ENCODE results near the gene COBLL1.

Gene COBLL1

GRCh38 chr2:164818149-164819136 lies 23.2 kb downstream of the COBLL1 start:
- no peak for DNase-seq (ENCODE audit: low read depth)

DNA sequence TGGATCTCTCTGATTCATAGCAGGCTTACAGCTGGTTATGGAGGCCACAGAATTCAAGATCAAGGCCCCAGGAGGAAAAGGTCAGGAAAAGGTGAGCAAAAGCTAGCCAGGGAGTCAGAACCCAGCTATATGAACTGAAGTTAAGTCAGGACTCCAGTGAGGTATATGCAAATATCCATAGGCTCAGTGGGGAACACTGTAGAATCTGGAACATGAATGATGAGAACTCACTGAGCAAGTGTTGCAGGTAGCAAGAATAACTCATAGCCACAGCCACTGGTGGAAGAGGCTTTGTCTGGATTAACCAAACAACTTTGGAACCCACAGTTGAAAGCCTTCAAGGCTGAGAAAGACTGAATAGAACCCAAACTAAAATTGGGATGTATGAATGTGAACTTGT lies 24.7 kb downstream of the COBLL1 start:
- no peak for DNase-seq (ENCODE audit: low read depth)

- no peak for DNase-seq (ENCODE audit: low read depth)
Observed at GRCh38 chr2:164816046-164816445, 25.6 kb downstream of the COBLL1 start.

- no peak for DNase-seq (ENCODE audit: low read depth)
Observed at GRCh38 chr2:164815071-164815793, 26.4 kb downstream of the COBLL1 start.

GRCh38 chr2:164813535-164813934 lies 28.1 kb downstream of the COBLL1 start:
- DNase-seq (ENCODE audit: low read depth) = no peak

DNA sequence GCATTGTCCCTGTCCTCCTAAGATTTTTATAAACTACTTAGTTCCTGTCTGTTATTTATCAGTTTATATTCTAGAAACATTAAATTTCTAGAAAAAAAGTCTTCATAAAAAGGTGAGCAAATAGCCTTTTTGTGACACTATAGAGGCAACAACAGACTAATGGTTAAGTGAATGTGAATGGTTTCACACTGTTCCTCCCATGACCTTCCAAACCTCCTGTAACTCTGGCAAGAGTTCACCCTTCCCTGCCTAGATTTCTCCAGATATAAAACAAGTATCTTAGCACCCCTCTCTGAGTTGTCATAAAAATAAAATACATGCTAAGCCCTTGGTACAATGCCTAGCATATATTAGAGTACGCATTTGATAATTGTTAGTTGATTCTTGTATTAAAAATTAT lies 29.2 kb downstream of the COBLL1 start:
- no peak for DNase-seq (ENCODE audit: low read depth)

DNA sequence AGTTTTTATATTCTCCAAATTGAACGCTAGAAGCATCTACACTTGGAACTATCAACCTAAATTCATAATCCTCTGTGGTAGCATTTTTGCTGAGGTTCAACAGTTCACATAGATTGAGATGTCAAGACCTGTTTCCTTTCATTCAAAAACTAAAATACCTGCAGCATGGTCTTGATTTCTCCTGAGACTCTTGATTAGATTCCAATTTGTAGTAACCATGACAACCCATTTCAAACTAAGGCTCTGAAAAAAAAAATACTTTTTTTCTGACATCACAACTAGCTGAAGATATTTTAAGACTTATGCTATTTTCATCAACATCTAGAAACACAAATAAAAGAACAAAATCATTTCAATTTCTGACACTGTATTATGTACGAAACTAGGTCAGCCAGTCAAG lies 29.8 kb downstream of the COBLL1 start:
- no peak for DNase-seq (ENCODE audit: low read depth)

DNA sequence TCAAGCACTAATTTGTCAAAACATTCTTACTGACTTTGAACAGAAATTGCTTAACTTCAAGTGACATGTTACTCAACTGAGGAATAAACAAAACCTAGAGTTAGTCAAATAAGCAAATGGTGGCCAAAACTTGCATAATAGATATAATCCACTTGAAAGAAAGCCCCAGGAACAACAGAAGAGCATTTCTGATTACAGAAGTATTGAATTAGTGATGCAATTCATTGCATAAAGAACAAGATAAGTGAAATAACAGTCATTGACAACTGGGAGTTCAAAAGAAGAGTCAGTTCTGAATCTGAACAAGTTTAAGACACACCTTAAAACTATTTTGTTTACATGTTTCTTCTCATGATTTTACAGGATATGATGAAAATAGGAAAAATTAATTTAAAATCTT lies 30.8 kb downstream of the COBLL1 start:
- DNase-seq (ENCODE audit: low read depth) = no peak

GRCh38 chr2:164808776-164809175 lies 32.8 kb downstream of the COBLL1 start:
- DNase-seq (ENCODE audit: low read depth) = no peak

DNA sequence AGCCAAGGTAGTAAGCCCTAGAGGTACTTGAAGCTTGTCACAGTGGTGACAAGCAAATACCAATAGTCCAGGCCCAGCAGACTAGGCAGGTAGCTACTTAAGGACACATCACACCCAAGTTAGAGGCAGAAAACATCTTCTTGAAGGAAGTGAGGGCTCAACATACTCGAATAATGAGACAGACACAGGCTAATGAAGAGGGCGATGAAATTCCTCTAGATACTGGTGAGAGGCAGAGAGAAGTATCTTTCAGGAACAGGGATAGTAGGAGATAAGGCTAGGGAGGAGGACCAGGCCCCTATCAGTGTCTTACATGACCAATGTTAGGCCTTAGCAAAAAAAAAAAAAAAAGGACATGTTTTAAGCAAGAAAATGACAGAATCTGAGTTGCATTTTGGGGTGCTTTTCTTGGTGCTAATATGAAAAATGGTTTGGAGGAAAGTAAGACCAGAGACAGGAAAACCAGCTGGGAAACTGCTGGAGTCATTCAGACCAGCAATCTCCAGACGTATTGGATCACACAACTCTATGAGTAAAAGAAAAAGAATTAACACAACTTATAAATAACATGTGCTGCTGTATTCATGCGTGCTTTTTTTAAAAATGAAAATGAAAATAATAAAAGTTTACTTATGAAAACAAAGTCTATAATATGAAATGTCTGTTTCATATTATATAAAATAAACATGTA lies 37.7 kb downstream of the COBLL1 start:
- no peak for DNase-seq (ENCODE audit: low read depth)

- no peak for DNase-seq (ENCODE audit: low read depth)
Observed at GRCh38 chr2:164802095-164802707, 39.4 kb downstream of the COBLL1 start.

DNA sequence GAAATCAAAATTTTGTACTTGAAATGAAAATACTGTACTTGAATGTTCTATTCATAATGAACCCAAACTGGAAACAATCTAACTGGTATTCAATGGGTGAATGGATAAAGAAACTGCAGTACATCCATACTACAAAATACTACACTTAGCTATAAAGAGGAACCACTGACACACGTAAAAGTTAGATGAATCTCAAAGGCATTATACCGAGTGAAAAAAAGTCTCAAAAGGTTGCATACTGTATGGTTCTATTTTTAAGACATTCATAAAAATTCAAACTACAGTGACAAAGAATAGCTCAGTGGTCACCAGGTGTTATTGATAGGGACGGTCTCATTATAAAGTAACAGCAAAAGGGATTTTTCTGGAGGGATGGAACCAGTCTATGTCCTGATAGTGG lies 41.1 kb downstream of the COBLL1 start:
- no peak for DNase-seq (ENCODE audit: low read depth)

DNA sequence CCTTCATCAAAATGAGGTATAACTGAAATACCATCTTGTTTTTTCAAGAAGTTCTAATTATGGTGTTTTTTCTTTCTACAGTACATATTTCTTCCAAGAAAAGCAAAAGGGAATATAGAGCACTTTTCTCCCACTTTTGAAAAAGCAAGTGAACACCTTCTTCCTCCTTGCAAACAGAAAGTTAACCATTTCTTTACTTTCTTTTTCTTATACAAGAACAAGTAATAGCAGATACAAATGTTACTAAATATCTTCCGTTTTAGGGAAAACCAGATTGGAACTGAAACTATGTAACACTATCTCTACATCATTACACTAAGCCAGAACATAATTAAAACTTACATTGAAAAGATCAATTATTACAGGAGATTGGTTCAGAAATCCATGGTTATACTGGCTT lies 44.0 kb downstream of the COBLL1 start:
- no peak for DNase-seq (ENCODE audit: low read depth)

GRCh38 chr2:164796999-164797398 lies 44.6 kb downstream of the COBLL1 start:
- DNase-seq (ENCODE audit: low read depth) = no peak

DNA sequence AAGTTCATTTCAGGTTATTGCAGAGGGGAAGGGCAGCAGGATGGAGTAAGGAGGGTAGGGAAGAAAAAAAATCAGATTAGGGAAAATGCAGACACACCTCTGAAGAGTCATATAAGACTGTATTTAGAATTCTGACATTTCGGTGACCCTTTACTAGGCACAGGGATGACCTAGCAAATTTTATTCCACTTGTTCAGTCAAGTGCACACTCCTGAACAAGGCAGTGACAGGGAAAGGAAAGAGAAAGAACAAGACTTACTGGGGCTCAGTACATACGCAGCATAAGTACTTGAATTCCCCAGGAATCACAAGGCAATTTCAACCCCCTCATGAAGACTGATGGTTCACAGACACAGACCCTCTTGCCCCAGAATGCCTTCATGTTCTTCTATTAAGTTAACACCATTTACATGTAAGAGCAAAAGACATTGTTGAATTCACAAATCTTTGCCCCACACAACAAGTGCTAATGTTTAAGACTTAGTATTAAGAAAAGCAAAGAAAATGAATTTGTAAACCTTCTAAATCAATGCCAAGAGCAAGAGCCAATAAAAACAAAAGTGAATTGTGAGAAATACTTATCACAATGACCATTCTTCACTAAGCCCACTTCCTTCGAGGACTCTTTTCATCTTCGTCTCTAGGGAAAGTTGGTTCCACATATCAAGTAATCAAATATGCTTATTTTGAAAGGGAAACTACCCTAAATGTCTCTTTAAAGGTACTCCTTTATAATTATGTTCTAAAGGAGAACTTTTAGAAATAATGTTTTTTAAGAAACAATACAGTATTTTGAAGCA lies 47.0 kb downstream of the COBLL1 start:
- no peak for DNase-seq (ENCODE audit: low read depth)

- no peak for DNase-seq (ENCODE audit: low read depth)
Observed at GRCh38 chr2:164794016-164794415, 47.6 kb downstream of the COBLL1 start.

DNA sequence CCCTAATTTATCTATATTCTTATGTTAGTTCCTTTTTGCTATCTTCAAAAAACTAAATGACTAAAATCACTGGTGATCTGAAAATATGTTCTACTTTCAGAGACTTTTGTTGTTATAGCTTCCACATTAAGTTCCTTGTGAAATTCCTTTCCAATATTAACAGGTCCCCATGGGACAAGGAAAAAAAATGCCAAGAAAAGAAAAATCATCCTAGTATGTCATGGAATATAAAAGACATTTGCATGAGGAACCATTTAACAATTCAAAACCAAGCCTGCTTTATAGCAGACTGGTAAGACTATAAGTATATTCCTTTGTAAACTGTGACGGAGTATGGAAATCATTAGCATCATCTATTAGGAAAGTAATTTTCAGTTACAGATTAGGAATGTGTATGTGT lies 48.1 kb downstream of the COBLL1 start:
- DNase-seq (ENCODE audit: low read depth) = no peak

- no peak for DNase-seq (ENCODE audit: low read depth)
Observed at GRCh38 chr2:164792316-164793170, 49.1 kb downstream of the COBLL1 start.

DNA sequence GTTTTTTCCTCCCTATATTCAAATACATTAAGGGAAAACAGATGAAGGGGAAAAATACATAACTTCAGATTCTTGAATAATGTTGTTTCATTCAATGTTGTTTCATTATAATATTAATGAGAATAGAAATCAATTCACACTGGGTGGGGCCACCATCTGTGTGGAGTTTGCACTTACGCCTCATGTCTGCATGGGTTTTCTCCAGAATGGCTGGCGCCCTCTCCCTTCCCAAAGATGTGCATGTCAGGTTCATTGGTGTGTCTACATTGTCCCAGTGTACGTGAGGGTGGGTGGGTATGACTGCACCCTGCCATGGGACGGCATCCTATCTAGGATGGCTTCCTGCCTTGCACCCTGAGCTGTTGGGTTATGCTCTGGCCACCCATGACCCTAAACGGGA lies 51.7 kb downstream of the COBLL1 start:
- DNase-seq (ENCODE audit: low read depth) = no peak

DNA sequence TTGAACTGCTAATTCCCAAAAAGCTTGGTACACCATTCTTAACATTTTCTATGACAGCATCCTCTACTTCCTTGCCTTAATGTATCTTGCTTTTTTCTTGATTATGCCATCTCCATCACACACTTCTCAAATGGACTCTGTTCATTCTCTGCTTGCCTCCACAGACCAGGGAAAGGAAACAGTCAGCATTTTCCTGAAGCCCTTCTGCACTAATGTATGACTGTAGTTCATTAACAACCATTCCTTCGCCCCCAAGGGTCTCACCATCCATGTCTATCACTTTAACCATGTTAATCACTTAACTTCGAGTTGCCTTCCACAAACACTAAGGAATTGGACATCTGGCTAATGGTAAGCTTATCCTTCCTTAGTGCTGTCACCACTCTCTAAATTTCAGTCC lies 54.8 kb downstream of the COBLL1 start:
- DNase-seq (ENCODE audit: low read depth) = no peak

Measured in activated T-helper 1 cell treated with Interleukin-2 at 50 U/mL for 16 hours (primary cell).